Stimulated activated CD4-positive, alpha-beta T cell treated with anti-CD3 and anti-CD28 coated beads, Interleukin-15, amount 100 ng/mL, for 24 hours (primary cell): Measurements from ENCODE around the gene RERE.
"Not testable (repeated sequence)": the region's sequence is repeated elsewhere in the genome, so short reads cannot be mapped to it uniquely, and the experiment has no call there.

ENCODE experiments used
- DNase-seq: peaks from one replicate; pipeline ENCODE4 v3.0.0-alpha.2; 2020

The RERE gene

DNA sequence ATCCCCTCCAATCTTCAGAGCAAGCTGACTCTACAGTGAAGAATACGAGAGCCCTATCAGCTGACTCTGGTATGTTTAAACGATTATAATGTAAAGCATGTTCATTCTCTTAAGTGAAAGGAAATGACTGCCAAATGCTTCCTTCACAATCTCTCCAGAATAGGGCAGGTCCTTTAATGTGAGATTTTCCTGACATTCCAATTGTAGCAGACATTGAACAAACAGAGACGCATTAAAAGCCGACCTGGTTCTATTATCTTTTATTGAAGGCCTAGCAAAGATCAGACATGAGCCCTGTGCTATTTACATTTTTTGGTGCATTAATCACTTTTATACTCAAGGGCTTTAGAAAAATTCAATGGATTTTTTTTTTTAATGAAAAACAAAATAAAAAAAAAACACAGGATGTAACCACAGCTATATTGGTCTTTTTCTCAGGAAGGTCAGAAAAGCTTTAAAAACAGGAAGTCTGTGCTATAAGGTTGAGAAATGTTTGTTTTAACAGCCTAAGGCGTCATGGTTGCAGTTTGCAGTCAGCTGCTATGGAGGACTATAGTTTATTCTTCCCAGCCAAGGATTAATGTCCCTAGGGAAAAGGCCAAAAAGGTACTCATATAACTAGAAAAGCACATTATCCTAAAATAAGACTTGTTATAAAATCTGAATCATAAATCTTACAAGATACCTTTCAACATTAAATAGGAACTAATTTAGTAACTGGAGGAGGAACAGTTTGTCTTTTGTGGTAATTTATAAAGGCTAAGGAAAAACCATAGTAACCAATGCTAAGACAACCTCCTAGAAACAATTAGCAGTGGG is 104.8 kb downstream of the RERE start:
- DNase-seq, result no peak

GRCh38 chr1:8711873-8712412 is 105.5 kb downstream of the RERE start:
- DNase-seq, result no peak

- no peak for DNase-seq
Measured at GRCh38 chr1:8711151-8711550, 106.3 kb downstream of the RERE start.

- DNase-seq, result no peak
Measured at GRCh38 chr1:8708259-8708658, 109.2 kb downstream of the RERE start.

DNA sequence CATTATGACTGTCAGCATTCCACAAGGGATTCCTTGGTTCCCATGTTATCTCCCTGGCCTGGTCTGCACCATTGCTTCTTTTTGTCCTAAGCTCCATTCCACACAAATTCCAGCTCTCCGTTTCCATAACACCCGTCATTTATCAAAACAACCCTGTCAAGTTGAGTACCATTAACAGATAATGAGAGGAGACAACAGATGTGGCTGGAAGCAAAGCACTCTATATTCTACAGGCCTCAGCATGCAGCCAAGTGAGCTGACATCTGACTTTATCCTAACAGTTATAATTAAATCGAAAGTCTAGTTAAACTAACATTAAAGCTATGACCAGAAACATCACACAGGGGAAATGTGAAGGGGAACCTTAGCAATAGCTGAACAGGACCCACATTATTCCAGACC is 110.4 kb downstream of the RERE start:
- no peak for DNase-seq

DNA sequence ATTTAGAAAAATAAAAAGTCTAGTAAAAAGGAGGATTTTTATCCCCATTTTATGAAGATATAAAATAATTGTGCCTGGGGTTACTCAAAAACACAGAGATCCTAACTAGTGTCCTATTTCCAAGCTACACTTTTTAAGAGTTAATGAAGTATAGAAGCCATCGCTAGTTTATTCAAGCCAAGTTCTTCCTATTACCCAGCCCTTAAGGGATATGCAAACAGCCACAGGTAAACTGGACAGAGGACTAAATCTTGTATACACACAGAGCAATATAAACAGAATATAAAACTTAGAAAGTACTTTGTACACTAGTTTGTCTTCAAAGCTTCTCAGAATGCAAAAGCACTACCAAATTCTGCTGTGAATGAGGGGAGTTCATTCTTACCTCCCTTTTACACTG is 111.1 kb downstream of the RERE start:
- no peak for DNase-seq

DNA sequence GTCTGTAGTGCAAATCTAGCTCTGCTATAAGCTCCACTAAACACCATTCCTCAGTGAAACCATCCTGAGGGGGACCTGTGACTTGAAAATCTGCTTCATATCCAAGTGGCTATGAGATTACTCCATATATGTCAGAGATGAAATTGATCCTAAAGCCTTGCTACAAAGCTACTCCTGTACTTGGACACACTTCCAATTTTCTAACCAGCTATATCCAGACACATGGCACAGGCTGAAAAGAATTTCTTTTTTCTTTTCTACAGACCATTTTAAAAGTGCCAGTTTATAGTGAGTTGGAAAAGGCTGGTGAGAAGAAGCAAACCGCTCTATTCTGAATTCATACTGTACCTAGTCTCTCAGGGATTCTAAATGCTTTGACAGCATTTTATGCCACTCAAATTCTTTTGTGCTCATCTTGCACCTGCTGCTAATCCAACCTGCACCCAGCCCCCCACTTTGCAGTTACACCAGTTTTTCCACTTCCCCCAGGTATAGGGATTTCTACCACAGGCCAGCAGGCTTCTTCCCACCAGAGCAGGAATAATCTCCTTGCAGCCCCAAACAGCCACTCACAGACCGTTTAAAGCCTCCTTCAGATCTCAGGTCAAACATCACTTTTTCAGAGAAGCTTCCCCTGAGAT is 112.5 kb downstream of the RERE start:
- DNase-seq, result no peak

- DNase-seq, result peak; percentile 77
Measured at GRCh38 chr1:8702850-8703810, 114.3 kb downstream of the RERE start.

- DNase-seq, result no peak
Measured at GRCh38 chr1:8702472-8702849, 115.0 kb downstream of the RERE start.

DNA sequence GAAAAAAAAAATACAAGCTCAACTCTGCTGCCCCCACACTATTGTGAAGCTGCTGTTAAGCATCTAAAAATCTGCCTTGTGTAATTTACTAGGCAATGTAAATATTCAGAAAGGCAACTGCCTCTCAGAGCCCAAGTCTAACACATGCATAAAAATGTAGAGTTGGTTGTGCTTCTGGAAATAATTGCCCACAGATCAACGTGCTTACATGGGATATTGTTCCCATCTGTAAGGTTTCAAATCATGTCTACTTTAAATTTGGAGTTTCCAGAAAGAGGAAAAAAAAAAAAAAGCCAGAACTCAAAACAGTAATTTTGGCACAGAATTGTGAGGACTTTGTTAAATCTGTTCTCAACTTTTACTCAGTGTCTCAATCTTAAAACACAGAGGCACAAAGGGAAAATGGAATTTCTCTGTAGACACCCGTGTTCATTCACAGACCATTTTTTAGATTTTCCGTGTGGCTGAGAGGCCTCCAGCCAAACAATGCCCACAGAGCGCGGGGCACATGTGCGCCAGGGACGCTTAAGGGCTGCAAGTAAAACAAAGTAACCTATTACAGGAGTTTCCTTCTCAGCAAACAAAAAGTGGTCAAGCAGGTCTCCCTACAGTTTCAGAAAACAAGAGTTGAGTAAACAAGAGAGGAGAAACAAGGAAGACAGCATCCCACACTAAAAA is 115.5 kb downstream of the RERE start:
- DNase-seq, result peak; percentile 26

DNA sequence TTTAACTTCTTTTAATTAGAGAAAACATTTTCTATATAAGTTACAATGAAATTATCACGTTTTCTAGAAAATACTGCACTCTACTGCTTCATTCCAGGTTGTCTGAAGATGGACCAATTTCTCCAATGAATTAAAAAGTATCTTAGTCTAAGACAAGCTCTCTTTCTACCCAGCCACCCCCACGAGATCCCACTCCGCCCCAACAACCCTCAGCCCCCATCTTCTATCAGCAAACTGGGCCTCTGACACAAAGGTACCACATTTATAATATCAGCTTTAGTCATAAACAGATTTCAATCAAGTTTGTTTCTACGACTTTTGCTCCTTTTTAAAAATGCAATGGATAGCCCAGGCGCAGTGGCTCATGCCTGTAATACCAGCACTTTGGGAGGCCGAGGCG is 117.8 kb downstream of the RERE start:
- no peak for DNase-seq

GRCh38 chr1:8698937-8699447 is 118.4 kb downstream of the RERE start:
- DNase-seq, result no peak

- no peak for DNase-seq
Measured at GRCh38 chr1:8698012-8698630, 119.3 kb downstream of the RERE start.

GRCh38 chr1:8695442-8695841 is 122.0 kb downstream of the RERE start:
- DNase-seq, result not testable (repeated sequence)

DNA sequence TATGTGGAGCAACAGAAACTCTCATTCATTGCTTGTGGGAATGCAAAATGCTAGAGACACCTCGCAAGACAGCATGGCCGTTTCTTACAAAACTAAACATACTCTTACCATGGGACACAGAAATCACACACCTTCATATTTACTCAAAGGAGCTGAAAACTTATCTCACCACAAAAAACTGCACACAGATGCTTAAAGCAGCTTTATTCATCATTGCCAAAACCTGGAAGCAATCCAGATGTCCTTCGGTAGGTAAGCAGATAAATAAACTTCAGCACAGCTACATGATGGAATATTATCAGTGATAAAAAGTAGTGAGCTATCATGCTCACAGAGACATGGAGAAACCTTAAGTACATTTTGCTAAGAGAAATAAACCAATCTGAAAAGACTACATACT is 124.3 kb downstream of the RERE start:
- DNase-seq, result no peak

DNA sequence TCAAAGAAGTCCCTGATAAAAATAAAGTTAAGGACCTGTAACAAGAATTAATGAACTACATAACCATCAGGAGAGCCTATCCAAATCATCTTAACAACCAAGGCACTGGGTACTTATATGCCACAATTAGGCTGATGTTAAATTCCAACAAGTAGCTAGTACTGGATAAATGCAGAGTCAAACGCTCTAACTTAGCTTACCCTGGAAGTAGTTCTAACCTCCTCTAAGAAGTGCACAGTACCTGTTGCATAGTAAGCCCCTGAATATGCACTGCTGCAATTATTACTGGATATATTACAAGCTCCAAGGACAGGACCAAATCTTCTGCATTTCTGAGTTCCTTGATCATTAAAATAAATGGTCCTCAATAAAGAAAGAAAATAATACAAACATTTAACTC is 125.8 kb downstream of the RERE start:
- DNase-seq, result no peak

- DNase-seq, result no peak
Measured at GRCh38 chr1:8690253-8690525, 127.3 kb downstream of the RERE start.

DNA sequence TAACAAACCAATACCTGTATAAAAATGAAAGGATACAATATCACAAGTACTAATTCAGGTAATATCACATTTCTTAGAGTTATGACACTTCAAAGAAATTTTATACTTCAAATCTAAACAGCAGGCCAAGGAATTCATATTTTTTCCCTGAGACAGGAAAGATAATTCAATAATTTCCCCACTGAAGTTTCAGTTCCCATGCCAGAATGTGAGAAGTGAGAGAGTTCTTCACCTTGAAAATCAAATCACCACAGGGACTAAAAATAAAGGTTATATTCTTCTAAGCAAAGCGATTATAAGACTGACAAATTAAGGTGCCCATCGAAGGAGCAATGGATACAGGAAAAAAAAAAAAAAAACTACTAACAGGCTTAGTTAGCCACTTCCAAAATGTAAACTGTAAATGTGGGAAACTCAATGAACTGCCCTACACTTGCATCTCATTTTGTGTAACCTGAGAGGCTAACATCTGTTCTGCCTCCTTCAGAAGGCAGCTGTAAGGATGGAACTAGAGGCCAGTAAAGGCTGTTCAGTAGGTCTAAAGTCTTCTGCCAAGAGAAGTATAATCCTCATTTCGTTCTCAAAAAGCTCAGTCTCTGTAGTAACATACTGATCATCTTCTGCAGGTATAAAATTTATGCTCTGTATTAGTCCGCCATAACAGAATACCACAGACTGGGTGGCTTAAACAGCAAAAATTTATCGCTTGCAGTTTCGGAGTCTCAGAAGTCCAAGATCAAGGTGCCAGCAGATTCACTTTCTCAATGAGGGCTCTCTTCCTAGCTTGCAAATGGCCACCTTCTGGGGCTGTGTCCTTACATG is 127.8 kb downstream of the RERE start:
- no peak for DNase-seq

- DNase-seq, result no peak
Measured at GRCh38 chr1:8687538-8687937, 129.9 kb downstream of the RERE start.

- no peak for DNase-seq
Measured at GRCh38 chr1:8687039-8687438, 130.4 kb downstream of the RERE start.

GRCh38 chr1:8685463-8685862 is 132.0 kb downstream of the RERE start:
- DNase-seq, result no peak
